Epidermal melanocyte (primary cell): Measurements from ENCODE around the gene NDUFS1.
"Not testable (repeated sequence)": the region's sequence is repeated elsewhere in the genome, so short reads cannot be mapped to it uniquely, and the experiment has no call there.

Source experiments
- DNase-seq: peaks from one replicate; pipeline ENCODE4 v3.0.0; 2011; ENCODE audit warnings: low spot score; ENCODE audit not compliant: insufficient read length

The NDUFS1 gene

DNA sequence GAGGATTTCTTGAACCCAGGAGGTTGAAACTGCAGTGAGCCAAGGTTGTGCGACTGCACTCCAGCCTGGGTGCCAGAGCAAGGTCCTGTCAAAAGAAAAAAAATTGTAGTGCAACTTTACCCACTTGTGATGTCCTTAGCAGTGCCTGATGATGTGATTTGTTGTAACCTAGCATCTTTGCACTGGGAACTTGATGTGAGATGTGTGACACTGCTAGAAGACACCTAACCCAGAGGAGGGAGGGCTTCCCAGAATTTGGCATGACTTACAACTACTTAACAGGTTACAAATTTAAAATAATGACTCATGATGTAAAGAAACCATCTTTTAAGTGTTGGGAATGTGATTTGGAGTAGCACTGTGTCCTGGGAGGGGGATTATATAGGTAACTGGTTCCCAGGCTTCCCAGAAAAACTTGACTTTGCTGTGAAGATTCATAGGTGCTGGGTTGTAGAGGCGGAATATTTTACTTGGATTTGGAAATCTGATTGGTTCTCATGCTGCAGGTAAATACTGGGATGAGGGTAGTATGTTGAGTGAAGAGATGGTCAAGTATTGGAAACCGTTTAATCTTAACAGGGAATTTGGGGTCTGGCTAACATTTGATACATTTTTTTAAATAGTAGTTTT, 4.1 kb upstream of the NDUFS1 start:
- no peak for DNase-seq

DNA sequence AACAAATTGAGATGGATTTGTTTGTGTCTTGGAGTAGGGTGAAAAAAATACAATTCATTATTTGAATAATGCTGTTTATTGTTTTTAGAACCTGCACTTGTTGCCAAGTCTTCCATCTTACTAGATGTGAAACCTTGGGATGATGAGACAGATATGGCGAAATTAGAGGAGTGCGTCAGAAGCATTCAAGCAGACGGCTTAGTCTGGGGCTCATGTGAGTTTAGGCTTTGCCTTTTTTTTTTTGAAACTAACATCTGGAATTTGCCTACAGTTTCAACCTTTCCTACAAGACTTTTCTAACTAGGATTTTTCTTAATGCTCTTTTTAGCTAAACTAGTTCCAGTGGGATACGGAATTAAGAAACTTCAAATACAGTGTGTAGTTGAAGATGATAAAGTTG, 3.2 kb upstream of the NDUFS1 start:
- DNase-seq: not testable (repeated sequence)

DNA sequence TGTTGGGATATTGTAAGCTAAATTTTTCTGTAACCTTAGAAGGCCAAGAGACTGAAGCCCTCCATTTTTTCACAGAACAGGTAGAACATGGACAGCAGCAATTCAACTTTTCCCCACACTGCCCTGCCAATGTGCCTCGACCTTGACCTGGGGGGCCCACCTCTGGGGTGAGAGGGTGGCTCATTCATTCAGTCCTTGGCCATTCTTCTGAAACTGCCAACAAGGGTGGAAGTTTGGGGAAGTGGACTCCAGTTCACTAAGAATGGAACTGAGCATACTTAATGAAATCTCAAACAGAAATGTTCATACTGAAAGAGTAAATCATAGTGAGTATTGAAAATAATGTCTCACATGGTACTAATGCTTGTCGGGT, 1.5 kb upstream of the NDUFS1 start:
- no peak for DNase-seq

DNA sequence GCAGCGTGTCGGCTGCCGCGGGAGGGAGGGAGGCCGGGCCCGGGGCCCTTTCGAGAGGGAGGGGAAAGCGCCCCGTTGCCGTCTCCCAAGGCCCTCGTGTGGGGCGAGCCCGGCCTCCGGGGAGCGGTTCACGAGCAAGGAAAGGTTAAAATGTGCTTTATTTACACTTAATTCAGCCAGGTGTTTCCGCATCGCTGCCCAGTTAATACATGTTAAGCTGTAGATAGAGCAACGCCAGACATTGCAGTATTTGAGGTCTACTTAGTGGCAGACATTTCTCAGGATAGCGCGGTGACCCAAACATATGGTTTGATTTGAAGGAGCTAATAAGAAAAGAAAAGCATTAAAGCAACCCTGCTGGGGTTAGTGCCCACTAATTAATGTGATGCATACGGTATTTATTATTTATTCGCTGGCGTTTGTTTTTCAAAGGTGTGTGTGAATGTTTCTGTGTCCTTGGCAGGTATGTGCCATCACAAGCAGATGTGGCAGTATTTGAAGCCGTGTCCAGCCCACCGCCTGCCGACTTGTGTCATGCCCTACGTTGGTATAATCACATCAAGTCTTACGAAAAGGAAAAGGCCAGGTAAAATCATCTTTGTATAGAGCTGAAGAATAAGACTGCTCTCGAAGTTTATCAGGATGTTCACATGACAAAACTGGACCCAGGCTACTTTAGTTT, 1.0 kb upstream of the NDUFS1 start:
- DNase-seq: peak; percentile 33

DNA sequence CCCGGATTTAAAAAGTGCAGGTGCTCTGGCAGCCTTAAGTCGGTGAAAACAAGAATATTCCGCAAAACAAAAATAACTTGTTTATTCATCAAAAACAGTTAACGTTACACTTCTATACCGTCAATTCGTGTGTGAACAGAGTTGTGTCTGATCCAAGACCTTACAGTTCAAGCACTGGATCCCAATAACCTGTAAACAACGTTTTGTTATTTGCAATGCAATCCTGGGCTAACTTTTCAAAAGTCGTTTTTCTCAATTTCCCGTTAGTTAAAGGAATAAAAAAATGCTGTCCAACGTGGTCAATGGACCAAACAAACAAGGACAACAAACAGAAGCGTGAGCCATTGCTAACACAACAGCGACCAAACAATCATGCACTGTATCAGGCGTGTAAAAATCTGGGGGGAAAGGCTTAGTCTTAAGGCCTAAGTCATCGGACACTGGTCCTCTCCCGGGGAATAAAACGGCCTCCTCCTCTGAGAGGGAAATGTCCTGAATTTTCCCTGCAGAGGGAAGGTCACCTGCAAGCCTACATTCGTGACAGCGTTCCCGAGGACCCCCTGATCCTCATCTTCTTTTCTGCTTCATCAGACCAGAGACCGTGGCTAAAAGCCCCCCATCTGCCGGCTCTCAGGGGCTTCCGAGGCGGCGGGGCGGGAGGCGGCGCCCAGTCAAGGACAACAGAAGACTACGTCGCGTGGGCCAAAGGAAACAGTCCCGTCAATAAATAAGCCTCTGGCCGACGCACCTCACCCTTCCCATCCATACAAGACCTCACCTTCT, 490 bp downstream of the NDUFS1 start:
- no peak for DNase-seq

DNA sequence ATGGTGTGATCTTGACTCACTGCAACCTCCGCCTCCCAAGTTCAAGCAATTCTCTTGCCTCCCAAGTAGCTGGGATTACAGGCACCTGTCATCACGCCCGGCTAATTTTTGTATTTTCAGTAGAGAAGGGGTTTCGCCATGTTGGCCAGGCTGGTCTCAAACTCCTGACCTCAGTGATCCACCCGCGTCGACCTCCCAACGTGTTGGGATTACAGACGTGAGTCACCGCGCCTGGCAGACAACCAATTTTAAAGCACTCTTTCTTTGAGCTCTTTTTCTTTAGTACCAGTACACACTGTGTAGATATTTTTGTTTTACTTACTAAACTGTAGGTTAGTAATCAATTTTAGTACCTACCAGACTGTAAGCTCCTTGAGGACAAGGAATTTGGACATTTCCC, 2.2 kb downstream of the NDUFS1 start:
- not testable (repeated sequence) for DNase-seq

DNA sequence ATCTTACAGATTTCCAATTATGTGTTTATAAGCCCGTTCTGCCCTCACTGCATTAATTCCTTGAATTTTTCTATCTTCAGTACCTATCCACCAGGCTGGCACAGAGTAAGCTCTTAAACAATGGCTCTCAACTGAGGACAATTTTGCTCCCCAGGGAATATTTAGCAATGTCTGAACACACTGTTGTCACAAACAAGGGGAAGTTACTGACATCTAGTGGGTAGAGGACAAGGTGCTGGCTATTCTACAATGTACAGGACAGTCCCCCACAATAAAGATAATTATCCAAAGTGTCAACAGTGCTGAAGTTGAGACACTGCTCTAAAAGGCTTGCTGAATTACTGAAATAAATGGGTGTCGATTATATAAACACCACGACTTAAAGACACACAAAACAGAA, 5.0 kb downstream of the NDUFS1 start:
- no peak for DNase-seq

DNA sequence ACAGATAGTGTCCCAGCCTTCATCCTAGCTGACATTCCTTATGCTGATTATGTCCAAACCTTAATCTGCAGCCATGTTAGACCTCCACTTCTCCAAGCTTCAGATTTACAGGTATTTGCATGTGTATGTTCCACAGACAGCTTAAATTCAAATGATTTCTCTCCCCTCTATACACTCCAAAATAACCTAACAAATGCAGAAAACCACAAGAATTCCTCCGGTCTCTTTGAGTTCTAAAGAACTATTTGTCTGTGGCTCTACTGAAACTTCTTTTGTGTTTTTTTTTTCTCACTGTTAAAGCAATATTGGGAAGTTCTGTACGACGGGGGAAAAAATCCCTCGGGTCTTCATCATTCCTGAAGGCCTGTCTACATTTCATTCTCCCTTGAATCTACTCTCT, 8.6 kb downstream of the NDUFS1 start:
- DNase-seq: no peak

DNA sequence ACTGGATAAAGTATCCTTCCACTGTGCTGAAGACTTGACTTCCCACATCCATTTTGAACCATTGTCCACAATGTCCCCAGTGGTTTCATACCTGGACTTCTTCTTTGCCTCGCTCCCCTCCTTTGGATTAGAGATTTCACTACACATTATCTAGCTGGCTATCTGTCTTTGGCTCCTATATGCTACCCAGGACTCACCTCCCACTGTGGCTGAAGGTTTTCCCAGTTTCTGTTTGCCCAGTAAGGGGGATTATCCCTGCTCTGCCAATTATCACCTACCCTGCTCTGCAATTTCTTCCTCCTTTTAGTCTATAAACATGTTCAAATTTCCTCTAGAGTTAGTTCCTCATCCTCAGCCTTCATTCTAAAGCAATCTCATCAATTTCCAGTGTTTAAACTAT, 9.1 kb downstream of the NDUFS1 start:
- no peak for DNase-seq

DNA sequence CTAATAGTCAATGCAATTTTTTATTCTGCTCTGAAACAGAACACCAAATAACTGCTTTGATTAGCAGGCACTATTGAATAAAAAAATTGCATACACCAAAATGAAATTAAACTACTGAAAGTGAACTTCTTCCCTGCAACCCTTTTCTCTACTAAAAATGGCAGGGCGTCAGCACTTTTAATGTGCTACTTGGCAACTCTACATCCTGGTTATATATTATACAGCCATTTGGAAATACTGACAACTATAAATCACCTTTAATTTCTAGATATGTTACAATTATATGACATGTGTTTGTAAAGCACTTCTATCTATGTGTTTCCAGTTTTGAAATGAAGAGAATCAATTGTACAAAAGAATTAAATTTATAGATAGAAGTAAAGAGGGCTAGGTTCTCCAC, 9.9 kb downstream of the NDUFS1 start:
- DNase-seq: no peak

DNA sequence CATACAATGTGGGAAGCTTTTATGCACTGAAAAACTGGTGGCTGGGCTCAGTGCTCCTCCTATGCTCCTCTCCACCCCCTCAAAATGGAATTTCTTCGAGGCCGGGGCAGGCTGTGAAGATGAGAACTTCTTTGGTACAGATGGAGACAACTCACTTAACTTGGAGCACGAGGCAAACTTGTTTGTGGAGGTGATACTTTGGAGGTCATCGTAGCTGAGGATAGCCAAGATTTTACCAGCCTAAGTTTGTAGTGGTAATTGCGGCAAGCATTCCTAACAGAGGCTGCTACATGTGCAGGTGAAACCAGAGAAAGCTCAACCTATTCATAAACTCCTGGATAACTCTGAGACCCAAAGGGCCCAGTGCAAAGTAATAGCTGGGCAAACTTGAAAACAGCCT, 13.6 kb downstream of the NDUFS1 start:
- DNase-seq: no peak

DNA sequence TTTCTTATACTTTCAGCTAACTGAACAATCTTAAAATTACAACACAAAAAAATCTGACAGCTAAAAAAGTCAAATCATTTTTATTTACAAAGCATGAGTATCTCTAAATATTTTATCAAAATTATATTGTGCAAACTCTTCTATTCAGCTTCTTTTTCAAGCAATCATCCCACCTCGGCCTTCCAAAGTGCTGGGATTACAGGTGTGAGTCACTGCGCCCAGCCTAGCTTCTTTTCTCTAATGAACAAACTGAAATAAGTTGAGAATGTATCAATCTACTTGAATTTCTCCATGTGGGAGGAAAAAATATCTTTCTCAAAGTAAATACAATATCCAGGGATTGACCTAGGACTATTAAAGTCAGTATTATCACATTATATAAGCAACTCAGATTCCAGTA, 14.9 kb downstream of the NDUFS1 start:
- DNase-seq: no peak

DNA sequence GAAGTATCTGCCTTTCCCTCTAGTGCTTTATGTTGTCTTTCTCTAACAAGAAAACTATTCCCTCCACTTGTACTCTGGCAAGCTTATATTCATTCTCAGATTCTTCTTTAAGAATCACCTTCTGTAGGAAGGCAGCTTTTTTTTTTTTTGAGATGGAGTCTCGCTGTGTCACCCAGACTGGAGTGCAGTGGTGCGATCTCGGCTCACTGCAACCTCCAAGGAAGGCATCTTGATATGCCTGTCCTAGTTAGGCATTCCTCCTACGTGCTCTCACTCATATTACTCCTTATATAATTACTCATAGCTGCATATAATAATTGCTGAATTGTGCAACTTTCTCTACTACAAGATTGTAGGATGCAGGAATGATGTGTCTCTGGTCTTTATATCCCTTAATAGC, 15.8 kb downstream of the NDUFS1 start:
- DNase-seq: no peak

DNA sequence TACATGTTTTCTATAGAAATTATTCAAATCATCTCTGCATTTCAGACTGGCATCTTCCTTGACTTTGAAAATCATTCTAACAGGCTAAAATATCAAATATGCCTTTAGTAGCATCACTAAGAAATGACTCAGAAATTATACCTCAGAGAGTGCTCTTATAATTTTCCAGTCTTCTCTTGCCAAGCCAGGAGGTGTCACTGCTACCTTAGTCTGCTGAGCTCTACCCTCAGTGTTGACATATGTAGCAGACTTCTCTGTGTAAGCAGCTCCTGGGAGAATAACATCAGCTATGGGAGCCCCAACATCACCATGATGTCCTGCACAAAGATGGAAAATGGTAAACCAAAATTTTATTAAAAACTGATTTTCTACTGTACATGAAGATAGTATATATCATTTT, 31.6 kb downstream of the NDUFS1 start:
- DNase-seq: no peak

DNA sequence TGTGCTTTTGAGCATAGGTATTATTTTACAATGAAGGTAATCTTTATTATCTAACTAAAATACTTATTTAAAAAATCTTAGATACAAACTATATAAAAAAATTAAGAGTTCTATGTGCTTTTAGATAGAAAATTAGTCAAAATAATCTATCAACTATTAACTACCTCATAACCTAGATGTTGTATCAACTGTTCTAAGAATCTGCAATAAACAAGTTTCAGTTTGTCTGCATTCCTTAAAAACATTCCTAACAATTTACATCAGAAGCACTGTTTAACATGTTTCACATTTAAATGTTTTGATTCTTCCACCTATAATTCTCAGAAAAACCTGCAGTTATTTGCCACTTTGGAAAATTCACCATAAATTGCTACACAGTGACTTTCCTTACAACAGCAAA, 33.3 kb downstream of the NDUFS1 start:
- DNase-seq: no peak

DNA sequence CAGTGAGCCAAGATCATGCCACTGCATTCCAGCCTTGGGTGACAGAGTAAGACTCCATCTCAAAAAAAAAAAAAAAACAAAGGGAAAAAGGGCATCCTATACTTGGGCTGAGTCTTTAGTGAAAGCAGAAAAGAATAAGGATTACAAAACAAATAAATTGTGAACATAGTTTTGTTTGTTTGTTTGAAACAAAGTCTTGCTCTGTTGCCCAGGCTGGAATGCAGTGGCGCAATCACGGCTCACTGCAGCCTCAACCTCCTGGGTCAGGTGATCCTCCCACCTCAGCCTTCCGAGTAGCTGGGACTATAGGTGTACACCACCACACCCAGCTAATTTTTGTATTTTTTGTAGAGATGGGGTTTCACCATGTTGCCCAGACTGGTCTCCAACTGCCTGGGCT, 36.7 kb downstream of the NDUFS1 start:
- DNase-seq: not testable (repeated sequence)

DNA sequence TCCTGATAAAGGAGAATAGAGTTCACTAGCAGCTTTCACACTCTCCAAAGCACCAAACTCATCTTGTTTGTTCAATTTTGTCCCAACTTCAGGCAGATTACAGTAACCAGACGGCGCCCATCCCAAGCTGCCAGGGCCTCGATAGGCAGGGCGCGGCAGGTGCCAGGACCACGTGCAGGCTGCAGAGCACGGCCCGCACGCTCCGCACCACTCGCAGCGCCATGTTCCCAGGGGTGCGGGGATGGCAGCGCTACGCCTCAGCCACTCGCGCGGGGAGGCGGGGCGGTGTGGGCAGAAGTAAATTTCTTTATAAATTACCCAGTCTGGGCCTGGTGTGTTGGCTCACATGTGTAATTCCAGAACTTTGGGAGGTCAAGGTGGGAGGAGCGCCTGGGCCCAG, 43.0 kb downstream of the NDUFS1 start:
- no peak for DNase-seq

DNA sequence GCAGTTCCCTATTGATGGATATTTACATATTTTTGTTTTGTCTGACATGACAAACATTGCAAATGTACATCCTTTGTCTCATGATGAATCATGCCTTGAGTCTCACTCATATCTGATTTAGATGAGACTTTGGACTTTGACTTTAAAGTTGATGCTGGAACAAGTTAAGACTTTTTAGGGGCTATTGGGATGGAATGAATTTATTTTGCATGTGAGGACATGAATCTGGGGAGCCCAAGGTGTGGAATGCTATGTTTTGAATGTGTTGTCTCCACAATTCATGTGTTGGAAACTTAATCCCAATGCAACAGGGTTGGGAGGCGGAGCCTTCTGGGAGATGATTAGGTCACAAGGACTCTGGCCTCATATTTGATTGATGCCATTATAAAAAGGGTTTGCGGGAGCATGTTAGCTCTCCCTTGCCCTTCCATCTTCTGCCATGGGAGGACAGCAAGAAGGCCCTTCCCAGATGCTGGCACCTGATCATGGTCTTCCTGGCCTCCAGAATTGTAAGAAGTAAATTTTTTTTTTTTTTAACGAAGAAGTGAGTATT, 44.1 kb downstream of the NDUFS1 start:
- no peak for DNase-seq

DNA sequence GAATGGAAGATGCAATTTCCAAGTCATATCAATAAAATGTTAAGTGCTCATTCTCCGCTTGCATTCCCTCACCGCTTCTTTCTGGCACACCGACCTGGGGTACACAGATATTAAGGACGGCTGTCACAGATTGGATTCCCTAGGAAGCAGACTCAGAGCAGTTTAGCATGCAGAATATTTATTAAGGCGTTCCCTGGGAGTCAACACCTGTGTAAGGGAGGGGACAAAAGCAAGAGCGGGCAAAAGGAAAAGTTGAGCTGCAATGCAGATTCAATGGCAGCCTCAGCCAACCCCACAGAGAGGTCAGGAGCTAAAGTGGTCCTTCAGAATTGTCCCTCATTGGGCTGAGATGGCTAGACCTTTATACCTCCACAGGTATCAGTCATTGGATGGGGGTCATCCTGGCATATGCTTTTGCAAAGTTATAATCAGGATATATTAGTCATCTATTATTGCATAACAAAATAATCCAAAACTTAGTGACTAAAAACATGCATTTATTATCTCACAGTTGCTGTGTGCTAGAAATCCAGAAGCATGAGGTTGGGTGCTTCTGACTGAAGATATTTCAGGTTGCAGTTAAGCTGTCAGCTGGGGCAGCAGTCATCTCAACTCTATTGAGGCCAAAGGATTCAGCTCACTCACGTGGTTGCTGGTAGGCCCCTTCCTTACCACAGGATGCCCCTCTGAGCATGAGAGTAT, 46.2 kb downstream of the NDUFS1 start:
- no peak for DNase-seq

DNA sequence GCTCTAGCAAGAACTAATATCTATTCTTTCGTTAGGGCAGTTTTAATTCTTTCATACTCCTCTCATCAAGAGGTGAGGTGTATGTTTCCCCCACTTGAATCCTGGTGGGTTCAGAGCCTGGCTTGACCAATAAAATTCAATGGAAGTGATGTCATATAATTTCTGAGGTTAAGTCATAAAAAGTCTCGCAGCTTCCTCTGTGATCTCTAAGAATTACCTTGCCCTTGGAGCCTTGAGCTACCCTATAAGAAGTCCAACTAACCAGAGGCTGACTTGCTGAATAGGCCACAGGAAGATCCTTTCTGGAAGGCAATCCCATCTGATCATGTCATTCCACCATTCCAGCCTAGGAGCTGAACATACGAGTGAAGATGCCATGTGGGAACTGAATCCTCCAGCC, 47.1 kb downstream of the NDUFS1 start:
- DNase-seq: no peak

DNA sequence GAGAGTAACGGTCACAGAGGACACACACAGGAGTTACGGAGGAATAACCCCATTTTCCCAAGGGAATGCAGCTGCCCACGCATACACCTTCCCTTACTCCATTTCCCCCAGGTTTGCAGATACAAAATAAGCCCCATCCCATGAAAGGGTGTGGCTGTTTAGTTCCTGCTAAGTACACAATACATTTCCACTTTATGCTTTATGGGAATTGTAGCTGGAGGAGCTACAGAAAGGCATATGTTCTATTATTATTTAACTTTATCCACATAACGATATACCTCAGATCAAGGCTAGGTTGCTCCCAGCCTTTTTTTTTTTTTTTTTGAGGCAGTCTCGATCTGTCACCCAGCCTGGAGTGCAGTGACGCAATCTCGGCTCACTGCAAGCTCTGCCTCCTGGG, 50.5 kb downstream of the NDUFS1 start:
- DNase-seq: no peak

DNA sequence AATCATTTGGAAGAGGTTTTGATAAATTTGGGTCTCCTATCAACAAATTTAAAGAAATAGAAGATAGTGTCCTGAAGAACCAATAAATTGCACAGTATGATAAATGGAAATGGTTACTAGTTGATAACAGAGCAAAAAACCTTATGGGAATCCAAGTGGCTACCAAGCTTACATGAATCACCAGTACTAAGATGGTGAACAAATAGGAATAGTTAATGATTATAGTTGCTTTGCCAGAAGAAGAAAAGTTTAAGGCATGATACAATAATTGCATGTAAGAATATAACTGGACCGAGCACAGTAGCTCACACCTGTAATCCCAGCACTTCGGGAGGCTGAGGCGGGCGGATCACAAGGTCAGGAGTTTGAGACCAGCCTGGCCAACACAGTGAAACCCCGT, 53.7 kb downstream of the NDUFS1 start:
- no peak for DNase-seq
